Stimulated activated CD4-positive, alpha-beta T cell treated with anti-CD3 and anti-CD28 coated beads, Interleukin-1b, Interleukin-23, amount 100 ng/mL, for 4 hours (primary cell): Measurements from ENCODE around the gene HIC2.
A peak's percentile ranks its signal among the peaks of the same experiment; 100 is the strongest.
"Not testable (repeated sequence)": the region's sequence is repeated elsewhere in the genome, so short reads cannot be mapped to it uniquely, and the experiment has no call there.

Experiments used
- DNase-seq, 2 donors: peaks; one replicate each; pipeline ENCODE4 v3.0.0-alpha.2; 2020; ENCODE audit warnings: low read depth in 2 of 2

The HIC2 gene, protein sequence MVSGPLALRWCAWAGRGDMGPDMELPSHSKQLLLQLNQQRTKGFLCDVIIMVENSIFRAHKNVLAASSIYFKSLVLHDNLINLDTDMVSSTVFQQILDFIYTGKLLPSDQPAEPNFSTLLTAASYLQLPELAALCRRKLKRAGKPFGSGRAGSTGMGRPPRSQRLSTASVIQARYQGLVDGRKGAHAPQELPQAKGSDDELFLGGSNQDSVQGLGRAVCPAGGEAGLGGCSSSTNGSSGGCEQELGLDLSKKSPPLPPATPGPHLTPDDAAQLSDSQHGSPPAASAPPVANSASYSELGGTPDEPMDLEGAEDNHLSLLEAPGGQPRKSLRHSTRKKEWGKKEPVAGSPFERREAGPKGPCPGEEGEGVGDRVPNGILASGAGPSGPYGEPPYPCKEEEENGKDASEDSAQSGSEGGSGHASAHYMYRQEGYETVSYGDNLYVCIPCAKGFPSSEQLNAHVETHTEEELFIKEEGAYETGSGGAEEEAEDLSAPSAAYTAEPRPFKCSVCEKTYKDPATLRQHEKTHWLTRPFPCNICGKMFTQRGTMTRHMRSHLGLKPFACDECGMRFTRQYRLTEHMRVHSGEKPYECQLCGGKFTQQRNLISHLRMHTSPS

DNA sequence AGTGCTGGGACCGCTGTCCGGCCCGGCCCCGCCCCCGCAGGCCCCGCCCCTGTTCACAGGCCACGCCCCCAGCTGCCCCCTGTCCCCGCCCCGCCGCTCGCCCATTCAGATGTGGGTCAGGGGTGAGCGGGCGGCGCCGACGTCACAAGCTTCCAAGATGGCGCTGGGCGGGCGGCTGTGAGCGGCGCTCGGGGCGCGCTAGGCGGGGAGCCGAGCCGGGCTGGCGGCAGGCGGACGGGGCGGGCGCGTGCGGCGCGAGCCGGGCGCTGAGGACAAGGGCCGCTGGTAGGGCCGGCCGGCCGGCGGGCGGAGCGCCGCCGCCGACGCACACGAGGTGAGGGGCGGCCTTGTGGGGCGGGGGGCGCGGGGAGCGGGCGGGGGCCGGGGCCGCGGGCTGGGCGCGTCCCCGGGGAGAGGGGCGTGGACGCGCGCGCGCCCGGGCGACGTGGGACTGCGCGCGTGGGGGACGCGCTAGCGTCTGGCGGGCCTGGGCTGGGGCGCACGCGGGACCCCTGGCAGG is at the start of gene HIC2:
TSS of gene HIC2 (plus strand) at position 145 of the 520 bp plus-strand sequence. CDS start 25,461 bp downstream, outside the sequence.
- DNase-seq = not testable (repeated sequence)

DNA sequence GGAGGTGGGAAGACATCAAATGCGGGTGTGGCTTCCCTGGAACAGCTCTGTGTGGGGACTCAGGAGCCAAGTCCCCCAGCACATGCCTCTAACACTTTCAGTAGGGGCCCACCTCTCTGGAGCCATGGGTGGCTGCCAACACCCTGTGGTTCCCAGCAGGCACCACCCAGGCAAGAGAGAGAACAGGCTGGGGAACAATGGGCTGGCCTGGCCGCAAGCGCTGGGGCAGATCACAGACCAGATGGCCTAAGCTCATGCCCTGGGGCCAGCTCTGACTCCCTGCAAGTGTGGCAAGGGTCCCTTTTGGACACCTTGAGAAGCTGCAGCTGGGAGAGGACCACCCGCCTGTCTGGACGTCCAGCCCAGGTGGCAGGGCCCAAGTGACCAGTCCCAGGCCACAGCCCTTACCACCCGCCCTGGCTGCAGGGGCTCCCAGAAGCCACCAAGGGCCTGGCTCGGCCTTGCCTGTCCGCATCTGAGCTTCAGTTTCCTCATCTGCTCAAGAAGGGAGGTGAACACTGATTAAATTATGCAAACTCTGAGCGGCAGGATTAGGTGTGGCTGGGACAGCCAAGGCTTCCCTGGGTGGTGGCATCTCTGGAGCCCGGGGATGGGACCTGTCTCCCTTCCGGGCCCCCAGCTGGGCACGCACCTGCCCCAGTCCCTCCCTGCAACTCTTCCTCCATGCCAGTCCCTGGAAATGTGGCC is 48.4 kb upstream of the HIC2 start:
- not testable (repeated sequence) for DNase-seq

DNA sequence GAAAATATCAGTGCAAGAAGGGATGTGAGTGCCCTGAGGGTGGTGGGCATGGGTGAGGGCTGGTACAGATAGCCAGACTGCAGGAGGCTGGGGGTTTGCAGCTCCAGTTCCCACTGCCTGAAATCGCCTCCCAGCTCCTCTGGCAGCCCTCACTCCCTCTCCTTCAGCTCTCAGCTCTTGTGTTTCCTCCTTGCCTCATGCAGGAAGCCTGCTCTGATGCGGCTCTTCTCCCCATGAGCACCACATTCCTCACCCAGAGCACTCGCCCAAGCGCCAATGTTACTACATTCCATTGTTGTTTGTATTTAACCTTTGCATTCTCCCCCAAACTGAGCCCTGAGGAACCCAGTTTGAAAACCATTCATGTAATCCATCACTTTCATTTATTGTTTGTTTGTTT is 41.3 kb upstream of the HIC2 start:
- DNase-seq = not testable (repeated sequence)

DNA sequence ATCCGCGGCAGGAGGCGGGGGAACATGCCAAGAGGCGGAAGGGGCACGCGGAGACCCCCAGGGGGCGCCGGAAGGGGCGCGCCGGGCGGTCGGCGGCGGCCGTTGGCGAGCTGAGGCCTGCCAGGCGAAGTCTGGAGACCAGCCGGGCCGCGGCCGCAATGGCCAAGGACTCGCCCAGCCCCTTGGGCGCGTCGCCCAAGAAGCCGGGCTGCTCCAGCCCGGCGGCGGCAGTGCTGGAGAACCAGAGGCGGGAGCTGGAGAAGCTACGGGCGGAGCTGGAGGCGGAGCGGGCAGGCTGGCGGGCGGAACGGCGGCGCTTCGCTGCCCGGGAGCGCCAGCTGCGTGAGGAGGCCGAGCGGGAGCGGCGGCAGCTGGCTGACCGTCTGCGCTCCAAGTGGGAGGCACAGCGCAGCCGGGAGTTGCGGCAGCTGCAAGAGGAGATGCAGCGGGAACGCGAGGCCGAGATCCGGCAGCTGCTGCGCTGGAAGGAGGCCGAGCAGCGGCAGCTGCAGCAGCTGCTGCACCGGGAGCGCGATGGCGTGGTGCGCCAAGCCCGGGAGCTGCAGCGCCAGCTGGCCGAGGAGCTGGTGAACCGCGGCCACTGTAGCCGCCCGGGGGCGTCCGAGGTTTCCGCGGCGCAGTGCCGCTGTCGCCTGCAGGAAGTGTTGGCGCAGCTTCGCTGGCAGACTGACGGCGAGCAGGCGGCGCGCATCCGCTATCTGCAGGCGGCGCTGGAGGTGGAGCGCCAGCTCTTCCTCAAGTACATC is 33.3 kb upstream of the HIC2 start, which contains the start of gene RIMBP3B:
TSS of gene RIMBP3B (plus strand) at position 51 of the 767 bp plus-strand sequence. CDS start at position 159, 108 bp downstream.
- not testable (repeated sequence) for DNase-seq

DNA sequence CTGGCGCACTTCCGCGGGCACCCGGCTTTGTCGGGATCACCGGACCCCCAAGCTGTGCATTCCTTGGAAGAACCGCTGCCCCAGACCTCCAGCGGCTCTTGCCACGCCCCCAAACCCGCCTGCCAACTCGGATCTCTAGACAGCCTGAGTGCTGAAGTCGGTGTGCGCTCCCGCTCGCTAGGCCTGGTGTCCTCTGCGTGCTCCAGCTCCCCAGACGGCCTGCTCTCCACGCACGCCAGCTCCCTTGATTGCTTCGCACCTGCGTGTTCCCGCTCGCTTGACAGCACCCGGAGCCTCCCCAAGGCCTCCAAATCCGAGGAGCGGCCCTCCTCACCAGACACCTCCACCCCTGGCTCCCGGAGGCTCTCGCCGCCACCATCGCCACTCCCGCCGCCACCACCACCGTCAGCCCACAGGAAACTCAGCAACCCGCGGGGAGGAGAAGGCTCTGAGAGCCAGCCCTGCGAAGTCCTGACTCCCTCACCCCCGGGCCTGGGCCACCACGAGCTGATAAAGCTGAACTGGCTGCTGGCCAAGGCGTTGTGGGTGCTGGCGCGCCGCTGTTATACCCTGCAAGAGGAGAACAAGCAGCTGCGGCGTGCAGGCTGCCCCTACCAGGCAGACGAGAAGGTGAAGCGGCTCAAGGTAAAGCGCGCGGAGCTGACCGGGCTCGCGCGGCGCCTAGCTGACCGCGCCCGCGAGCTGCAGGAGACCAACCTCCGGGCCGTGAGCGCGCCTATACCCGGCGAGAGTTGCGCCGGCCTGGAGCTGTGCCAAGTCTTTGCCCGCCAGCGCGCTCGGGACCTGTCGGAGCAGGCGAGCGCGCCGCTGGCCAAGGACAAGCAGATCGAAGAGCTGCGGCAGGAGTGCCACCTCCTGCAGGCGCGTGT is 32.5 kb upstream of the HIC2 start:
- DNase-seq = not testable (repeated sequence)

DNA sequence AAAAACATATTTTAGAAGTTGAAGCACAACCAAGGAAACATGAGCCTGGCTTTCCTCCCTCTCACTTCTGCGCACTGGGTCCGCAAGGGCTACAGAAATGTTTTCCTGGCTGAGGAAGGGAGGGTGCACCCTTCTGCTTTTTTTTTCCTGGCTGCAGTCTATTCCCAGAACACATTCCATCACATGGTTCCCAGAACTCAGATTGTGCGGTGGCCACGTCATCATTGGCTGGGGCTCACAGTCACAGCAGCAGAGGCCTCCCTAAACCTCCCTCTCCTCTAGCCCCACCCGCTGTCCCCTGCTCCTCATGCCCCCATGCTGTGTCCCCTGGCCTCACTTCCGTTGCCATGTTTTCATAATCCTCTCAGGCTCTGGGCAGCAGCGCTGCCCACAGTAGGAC is 27.7 kb upstream of the HIC2 start:
- not testable (repeated sequence) for DNase-seq

DNA sequence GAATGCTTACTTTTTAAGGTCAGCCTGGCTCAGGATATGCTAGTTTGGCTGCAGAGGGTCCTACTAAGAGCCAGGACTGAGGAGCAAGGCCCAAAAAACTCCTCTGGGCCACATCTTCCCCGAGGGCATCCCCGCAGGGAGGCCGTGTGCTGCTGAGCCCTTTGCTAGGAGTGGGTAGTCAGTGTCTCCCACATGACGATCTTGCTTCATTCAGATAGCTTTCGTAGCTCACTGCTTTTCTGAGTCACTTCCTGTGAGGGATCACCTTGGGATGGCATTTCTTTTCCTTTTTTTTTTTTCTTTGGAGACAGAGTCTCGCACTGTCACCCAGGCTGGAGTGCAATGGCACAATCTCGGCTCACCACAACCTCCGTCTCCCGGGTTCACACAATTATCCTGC is 27.2 kb upstream of the HIC2 start:
- not testable (repeated sequence) for DNase-seq

DNA sequence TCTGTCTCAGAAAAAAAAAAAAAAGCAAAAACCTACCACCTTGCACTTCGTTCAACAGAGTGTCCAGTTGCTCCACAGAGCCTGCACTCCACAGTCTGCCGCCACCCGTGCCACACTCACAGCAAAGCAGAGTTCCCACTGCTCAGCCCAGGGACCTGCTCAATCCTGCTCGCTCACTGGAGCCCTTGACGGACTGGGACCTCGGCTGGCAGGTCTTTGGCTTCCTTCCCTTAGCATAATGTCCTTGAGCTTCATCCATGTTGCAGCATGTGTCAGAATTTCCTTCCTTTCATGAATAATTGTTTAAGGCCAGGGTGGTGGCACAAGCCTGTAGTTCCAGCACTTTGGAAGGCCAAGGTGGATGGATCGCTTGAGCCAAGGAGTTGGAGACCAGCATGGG is 22.6 kb upstream of the HIC2 start:
- DNase-seq = not testable (repeated sequence)

DNA sequence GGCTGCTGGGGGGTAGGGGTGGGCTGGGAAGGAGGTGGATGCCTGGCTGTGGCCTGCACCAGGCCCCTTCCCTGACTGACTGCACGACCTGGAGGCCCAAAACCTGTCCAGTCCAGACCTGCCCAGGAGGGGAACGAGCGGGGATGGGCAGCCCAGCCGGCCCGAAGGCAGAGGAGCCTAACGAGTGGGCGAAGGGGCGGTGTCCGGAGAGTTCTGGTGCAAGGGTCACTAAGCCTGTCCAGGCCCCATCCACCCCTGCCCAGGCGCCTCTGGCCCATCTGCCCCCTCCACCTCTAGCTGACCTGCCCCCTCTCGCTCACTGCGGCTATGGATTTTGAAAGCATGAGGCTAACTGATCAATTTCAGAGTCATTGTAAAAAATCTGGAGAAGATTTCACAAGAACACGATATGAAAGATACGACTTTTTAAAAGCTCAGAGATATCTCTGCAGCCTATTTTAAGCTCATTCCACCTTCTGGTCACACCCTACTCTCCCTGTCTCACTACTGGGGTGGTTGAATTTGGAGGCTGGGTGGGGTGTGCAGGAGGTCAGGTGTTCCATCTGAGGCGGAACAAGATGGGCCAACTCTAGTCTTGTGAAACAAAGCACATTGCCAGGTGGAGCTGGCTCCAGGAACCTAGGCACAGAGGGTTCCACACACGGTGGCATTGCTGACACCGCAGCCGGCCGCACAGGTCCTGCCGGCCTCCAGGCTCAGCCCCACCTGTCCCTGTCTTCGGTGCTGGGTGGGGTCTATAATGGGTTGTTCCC is 15.8 kb upstream of the HIC2 start:
- not testable (repeated sequence) for DNase-seq

DNA sequence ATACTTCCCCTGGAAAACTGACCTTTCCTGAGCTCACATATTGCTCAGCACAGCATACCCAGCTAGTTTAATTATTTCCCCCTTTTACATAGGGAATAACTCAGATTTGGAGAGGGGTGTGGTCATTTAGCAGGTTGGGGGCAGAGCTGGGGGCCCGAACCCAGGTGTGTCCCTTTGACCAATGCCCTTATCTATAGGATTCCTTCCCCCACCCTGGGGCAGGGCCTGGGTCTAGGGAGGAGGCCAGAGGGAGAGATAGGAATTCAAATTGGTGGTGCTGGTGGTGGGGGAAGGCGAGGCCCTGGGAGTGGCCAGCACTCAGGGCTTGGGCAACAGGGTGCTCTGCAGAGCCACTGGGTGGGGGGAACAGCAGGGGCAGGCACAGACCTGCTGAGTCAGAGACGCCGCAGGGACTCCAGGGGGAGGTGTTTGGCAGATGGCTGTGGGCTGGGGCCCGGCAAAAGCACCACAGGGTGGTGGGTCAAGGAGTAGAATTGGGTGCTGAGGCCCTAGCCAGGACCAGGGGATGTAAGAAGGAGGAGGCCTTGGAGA is 14.3 kb upstream of the HIC2 start:
- not testable (repeated sequence) for DNase-seq

DNA sequence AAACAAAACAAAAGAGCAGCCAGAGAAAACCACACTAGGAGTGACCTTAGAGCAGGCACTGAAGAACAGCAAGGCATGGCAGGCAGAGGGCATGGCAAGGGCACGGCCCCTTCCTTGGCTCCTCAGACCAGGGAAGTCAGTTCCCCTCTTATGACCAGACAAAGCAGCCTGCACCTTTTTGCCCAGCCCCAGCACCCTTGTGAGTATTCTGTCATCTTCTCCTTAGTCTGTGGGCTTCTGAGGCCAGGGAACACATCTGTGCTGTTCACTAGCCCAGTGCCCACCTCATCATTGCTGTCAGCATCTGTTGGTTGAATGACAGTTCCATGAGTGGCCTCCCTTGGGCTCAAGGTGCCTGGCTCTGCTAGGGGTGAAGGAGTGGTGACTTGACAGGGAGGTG is 10.0 kb upstream of the HIC2 start:
- DNase-seq = not testable (repeated sequence)

DNA sequence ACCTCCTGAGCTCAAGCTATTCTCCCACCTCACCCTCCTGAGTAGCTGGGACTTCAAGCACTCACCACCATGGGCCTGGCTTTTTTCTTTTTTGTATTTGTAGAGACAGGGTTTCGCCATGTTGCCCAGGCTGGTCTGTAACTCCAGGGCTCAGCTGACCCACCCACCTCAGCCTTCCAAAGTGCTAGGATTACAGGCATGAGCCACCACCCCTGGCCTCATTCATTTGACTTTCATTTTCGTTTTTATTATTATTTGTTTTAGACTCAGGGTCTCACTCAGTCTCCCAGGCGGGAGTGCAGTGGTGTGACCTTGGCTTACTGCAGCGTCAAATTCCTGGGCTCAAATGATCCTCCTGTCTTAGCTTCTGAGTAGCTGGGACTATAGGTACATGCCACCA is 9.4 kb upstream of the HIC2 start:
- not testable (repeated sequence) for DNase-seq

DNA sequence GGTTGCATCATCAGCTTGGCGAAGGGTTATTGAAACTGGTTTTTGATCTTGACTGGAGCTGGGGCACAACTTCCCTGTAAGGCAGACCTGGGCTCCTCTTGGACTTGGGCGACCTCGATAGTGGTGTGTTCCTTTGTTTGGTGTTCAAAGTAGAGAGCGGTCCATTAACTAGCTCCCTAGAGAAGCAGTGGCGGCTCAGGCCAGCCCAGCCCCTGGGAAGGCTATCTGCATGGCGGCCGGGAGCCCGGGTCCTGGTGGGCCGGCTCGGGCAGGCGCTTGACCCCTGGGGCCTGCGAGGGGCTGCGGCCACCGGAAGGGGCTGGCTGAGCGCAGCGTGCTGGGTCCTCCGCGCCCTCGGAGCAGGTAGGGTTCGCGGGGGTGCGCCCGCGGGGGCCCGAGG is 796 bp upstream of the HIC2 start:
- not testable (repeated sequence) for DNase-seq

DNA sequence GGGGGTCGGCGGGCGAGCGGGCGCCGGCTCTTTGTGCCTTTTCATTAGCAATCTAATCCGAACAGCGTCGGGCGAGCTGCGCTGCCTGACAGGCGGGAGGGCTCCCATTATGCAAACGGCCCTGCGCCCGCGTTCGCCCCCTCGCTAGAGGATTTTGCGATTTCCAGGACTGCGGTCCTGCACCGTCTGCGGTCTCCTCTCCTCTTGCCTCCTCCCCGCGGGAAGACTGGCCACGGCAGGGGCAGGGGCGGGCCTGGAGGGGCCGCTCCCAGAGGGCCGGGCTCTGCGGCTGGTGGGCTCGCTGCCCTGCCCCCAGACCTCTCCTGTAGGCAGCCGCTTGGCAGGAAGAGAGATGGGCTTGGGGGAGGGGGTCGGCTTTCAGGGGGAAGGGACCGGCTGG is 682 bp downstream of the HIC2 start:
- DNase-seq = peak in 1 of 2 donors; percentile 14

DNA sequence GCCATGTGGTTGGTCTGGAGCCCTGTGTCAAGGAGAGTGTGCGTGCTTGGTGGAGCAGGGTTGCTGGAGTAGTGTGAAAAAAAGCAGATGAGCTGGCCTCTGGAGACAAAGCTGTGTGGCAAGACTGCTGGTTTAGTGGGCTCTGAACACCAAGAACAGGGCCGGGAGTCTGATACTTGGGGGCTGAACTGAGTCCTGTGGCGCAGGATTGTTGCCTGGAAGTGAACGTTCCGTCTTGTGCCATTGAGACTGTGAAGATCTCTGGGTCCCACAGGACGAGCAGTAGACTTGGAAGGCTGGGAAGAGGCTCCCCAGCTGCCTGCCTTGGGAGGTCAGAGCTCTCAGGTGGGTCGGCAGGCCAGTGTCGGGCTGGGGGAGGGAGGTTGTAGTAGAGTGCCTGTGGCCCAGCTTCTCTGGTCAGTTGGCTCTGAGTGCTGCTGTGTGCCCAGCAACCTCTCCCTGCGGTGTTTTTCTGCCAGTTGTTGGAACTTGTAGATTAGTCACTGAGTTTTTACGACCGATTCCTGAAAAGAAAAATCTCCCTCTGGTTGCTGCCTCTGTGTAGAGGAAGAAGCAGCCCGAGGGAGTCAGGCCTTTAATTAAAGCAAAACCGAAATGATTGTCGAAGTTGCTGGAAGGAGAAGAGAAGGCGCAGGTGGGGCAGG is 1.9 kb downstream of the HIC2 start:
- DNase-seq = not testable (repeated sequence)

DNA sequence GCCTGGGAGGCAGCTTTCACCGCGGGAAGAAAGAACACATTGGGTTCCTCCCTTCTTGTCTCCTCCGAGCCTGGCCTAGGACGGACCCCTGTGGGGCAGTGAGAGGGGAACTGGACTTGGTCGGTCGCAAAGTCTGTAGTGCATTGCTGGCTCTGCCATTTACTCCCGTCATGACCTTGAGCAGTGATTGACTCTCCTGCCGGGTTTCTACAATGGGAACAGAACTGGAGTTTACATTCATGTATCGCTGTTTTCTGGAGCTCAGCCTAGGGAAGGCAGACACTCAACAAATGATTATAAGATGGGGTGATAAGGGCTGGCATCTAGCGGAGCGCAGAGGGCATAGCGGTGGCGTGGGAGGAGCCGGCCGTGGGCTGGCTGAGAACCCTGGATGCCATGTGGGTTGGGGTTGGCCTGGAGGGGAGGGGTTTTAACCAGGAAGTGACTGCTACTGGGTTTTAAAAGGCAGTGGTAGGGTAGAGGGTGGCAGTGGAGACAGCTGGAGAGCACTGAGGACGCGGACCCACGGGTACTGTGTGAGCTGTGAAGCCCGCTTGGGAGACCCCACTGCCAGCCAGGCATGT is 3.1 kb downstream of the HIC2 start:
- DNase-seq = not testable (repeated sequence)

DNA sequence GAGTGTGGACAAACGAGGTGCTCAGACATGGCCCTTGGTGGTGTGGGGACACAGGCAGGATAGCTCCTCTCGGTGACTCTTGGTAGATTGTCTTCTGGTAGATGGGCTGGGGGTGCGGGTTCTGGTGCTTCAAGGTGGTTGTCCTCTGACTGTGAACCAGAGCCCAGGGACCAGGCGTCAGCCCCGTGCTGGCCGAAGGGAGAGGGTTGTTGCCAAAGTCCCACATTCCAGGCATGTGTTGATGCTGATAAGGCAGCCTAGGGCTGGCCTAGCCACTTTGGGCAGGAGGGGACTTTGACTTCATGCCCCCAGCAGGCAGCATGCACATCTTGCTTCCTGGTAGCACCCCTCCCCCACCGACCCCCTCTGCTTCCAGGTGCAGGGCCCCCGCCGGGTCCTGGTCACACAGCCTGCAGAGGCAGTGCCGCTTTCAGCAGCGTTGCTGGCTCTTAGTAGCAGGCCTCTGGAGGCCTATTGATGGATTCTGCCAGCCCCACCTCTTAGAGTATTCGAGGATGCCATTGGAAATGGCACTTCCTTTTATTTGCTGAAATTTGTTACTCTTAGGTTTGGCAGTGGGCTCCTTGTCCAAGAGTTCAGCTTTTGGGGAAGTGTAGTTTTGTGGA is 7.0 kb downstream of the HIC2 start:
- not testable (repeated sequence) for DNase-seq
